HUES48 (cell line): ENCODE data around the gene TRIO.
A peak's percentile ranks its signal among the peaks of the same experiment; 100 is the strongest.

ENCODE experiments used
- H3K27ac ChIP-seq: one replicate; pipeline ENCODE4 v1.7.0; 2013; ENCODE audit warnings: low read depth, low read length, inconsistent platforms
- H3K27me3 ChIP-seq: 2 replicates; pipeline ENCODE4 v1.6.1; 2013; ENCODE audit warnings: mild to moderate bottlenecking, low read length; ENCODE audit not compliant: control insufficient read depth, insufficient read depth
- H3K36me3 ChIP-seq: 2 replicates; pipeline ENCODE4 v1.6.1; 2013; ENCODE audit warnings: low read length; ENCODE audit not compliant: control insufficient read depth, insufficient read depth
- H3K4me1 ChIP-seq: 2 replicates; pipeline ENCODE4 v1.6.1; 2013; ENCODE audit warnings: mild to moderate bottlenecking, low read length; ENCODE audit not compliant: control insufficient read depth, insufficient read depth
- H3K4me3 ChIP-seq: 2 replicates; pipeline ENCODE4 v1.5.1; 2013; ENCODE audit warnings: mild to moderate bottlenecking, low read depth, low read length
- H3K9ac ChIP-seq: 2 replicates; pipeline ENCODE4 v1.6.1; 2013; ENCODE audit warnings: mild to moderate bottlenecking, low read depth, low read length, moderate library complexity
- H3K9me3 ChIP-seq: 2 replicates; pipeline ENCODE4 v1.6.1; 2013; ENCODE audit warnings: low read length; ENCODE audit not compliant: control insufficient read depth, insufficient read depth

TRIO gene

GRCh38 chr5:14250748-14251701 is 107.9 kb downstream of the TRIO start:
- Histone ChIP-seq H3K27me3 (no peaks in the 10 kb centered on the region), H3K9me3 (no peaks in the 10 kb centered on the region), H3K4me1 (peaks cover 50% of the 10 kb centered on the region), H3K9ac (no peak overlapping the region), H3K27ac (no peak overlapping the region), H3K36me3 (no peaks in the 10 kb centered on the region), H3K4me3 (no peak overlapping the region)

- no peaks in the 10 kb centered on the region for H3K27me3 ChIP-seq
- H3K27ac ChIP-seq, result no peak overlapping the region
- no peaks in the 10 kb centered on the region for H3K36me3 ChIP-seq
- H3K9ac ChIP-seq, result no peak overlapping the region
- H3K4me1 ChIP-seq, result peaks cover 49% of the 10 kb centered on the region
- no peaks in the 10 kb centered on the region for H3K9me3 ChIP-seq
- H3K4me3 ChIP-seq, result no peak overlapping the region
Observed at GRCh38 chr5:14251733-14252132, 108.6 kb downstream of the TRIO start.

GRCh38 chr5:14252793-14253192 is 109.7 kb downstream of the TRIO start:
- H3K9me3 ChIP-seq, result no peaks in the 10 kb centered on the region
- peaks cover 58% of the 10 kb centered on the region for H3K4me1 ChIP-seq

DNA sequence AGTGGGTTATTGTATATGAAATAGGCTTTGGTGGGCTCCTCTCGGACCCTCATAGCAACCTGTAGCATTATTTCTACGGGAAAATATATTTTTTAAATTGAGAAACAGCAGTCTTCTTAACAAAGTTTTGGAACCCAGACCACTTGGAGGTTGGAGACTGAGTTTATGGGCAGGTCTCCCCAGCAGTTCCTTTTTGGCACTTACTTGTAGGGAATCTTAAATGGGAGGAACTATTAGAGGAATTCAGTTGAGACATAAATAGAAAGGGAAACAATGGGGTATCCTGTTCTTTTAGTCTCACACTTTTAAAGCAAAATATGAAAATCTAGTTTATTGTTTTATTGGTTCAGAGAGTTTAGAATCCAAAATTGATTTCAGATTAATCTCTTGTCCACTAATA is 111.5 kb downstream of the TRIO start:
- no peak overlapping the region for H3K27ac ChIP-seq
- H3K27me3 ChIP-seq, result no peaks in the 10 kb centered on the region
- H3K9ac ChIP-seq, result no peak overlapping the region
- H3K9me3 ChIP-seq, result no peaks in the 10 kb centered on the region
- no peaks in the 10 kb centered on the region for H3K36me3 ChIP-seq
- H3K4me3 ChIP-seq, result no peak overlapping the region
- H3K4me1 ChIP-seq, result peaks cover 65% of the 10 kb centered on the region

More at GRCh38 chr5:14252793-14253192, 109.7 kb downstream of the TRIO start:
- no peak overlapping the region for H3K4me3 ChIP-seq
- no peaks in the 10 kb centered on the region for H3K27me3 ChIP-seq
- no peaks in the 10 kb centered on the region for H3K36me3 ChIP-seq
- H3K9ac ChIP-seq, result no peak overlapping the region
- no peak overlapping the region for H3K27ac ChIP-seq

GRCh38 chr5:14256026-14256690 is 113.0 kb downstream of the TRIO start:
- H3K27me3 ChIP-seq, result no peaks in the 10 kb centered on the region
- H3K9ac ChIP-seq, result no peak overlapping the region
- H3K4me3 ChIP-seq, result no peak overlapping the region
- H3K36me3 ChIP-seq, result no peaks in the 10 kb centered on the region
- H3K4me1 ChIP-seq, result peaks cover 66% of the 10 kb centered on the region
- H3K9me3 ChIP-seq, result no peaks in the 10 kb centered on the region
- no peak overlapping the region for H3K27ac ChIP-seq

DNA sequence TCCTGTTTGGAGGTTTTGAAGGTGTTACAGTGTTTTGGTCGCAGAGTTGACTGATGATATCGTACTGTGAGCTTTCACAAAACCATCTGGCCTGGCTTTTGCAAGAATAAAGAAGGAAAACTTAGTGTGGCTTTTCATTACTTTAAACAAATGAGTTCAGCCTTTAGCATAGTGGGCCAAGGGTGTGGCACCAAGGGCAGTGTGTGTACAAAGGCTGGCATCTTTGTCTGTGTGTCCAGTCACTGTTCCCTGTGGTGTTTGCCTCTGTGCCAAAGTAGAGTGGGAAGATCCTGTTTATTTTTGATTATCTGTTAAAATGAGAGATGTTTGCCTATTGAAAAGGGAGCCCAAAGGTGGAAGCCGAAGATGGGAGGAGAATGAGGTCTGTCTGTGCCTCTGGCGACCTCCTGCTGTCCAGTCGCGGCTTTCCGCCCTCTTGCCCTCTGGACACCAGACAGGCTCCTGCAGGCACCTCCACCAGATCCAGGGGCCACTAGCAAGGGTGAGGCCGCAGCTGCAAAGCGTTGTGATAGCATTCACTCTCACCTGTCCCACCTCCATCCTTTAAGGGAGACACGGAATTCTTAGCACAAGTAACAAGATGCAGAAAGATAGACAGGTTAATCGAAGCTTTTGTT is 113.7 kb downstream of the TRIO start:
- H3K27ac ChIP-seq, result no peak overlapping the region
- H3K4me3 ChIP-seq, result no peak overlapping the region
- peaks cover 66% of the 10 kb centered on the region for H3K4me1 ChIP-seq
- no peaks in the 10 kb centered on the region for H3K27me3 ChIP-seq
- no peak overlapping the region for H3K9ac ChIP-seq
- H3K9me3 ChIP-seq, result no peaks in the 10 kb centered on the region
- H3K36me3 ChIP-seq, result no peaks in the 10 kb centered on the region

DNA sequence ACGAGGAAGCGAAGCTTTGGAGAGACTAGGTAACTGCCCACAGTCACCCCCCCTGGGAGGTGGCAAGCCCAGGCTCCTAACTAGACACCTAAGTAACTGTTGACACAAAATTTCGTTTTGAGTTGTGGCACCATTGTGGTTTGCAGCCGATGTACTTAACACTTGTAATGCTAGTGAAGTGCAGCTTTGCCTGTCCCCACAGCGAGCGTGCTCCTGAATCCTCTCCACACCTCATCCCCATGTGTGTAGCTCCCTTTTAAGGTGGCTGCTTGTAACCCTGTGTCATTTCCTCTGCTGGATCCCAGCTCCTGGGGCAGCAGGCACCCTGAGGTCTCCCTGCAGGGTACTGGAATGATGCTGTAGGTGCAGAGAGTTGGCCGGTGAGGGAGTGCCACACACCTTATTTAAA is 114.9 kb downstream of the TRIO start:
- Histone ChIP-seq H3K9ac (no peak overlapping the region), H3K27me3 (no peaks in the 10 kb centered on the region), H3K4me1 (peaks cover 72% of the 10 kb centered on the region), H3K36me3 (no peaks in the 10 kb centered on the region), H3K4me3 (peak overlapping the region; percentile 11; the same call in 1 of the 2 replicates), H3K9me3 (no peaks in the 10 kb centered on the region), H3K27ac (peak overlapping the region; percentile 84)

DNA sequence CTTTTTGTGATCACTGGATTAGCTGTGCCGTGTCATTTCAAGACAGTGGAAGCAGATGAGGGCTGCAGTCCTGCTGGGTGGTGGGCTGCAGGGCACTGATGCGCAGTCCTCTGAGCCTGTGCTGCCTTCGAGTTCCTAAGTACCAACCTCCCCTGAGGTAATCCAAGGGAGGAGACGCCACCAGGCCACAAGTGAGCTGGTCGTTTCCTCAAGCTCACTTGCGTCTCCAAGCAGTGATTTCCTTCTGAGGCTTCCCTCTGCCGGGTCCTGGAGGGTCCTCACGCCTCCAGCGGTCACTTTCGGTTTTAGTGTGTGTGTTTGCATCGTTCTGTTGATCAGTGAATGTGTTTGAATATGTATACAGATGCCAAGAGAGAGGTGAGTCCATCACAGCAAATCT is 115.7 kb downstream of the TRIO start:
- Histone ChIP-seq H3K4me3 (peak overlapping the region; percentile 35), H3K27me3 (no peaks in the 10 kb centered on the region), H3K9ac (peak overlapping the region; percentile 18; the same call in 1 of the 2 replicates), H3K9me3 (no peaks in the 10 kb centered on the region), H3K36me3 (no peaks in the 10 kb centered on the region), H3K27ac (peak overlapping the region; percentile 84), H3K4me1 (peaks cover 80% of the 10 kb centered on the region)

GRCh38 chr5:14260637-14261036 is 117.5 kb downstream of the TRIO start:
- H3K9me3 ChIP-seq, result no peaks in the 10 kb centered on the region
- no peaks in the 10 kb centered on the region for H3K36me3 ChIP-seq
- no peak overlapping the region for H3K9ac ChIP-seq
- no peaks in the 10 kb centered on the region for H3K27me3 ChIP-seq
- no peak overlapping the region for H3K4me3 ChIP-seq
- peaks cover 97% of the 10 kb centered on the region for H3K4me1 ChIP-seq
- H3K27ac ChIP-seq, result peak overlapping the region; percentile 84

DNA sequence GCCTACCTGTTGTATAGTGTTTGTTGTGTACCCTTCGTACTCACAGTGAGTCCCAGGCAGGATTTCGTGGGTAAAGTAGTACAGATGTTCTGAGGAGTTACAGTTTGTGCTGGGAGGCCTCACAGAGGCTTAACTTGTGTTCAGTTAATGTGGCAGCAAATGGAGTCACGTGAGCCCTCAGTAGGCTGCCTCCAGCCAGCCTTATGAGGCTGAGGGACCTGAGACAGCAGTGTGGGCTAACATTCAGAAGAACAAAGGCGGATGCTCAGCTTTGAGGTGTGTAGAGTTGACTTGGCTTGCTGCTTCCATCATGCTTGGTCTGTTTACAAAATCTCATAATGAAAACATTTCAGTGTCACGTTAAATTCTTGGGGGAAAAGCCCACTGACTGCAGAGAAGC is 118.1 kb downstream of the TRIO start:
- Histone ChIP-seq H3K4me3 (no peak overlapping the region), H3K36me3 (no peaks in the 10 kb centered on the region), H3K27ac (peak overlapping the region; percentile 84), H3K4me1 (peaks cover 99% of the 10 kb centered on the region), H3K27me3 (no peaks in the 10 kb centered on the region), H3K9ac (no peak overlapping the region; the same call in 1 of the 2 replicates), H3K9me3 (no peaks in the 10 kb centered on the region)
